ENCODE results near the gene MFAP2. TPM values are rescaled to one million over a fixed set of nuclear protein-coding genes. Genes with fewer than 3 reads are reported as not detected.

MFAP2 gene
- total RNA-seq, 1 experiment from 2014 or later = 12.9 TPM

GRCh38 chr1:16958475-16958874 lies 21.9 kb downstream of the MFAP2 start:
- DNase-seq (ENCODE audit: low read depth, low spot score) = no peak
- Histone ChIP-seq H3K27ac (ENCODE audit: low read length) (no peak overlapping the region), H3K4me1 (ENCODE audit: control insufficient read depth, insufficient read depth, low read length) (peaks cover 5% of the 10 kb centered on the region), H3K36me3 (ENCODE audit: control insufficient read depth, insufficient read depth, low read length) (no peaks in the 10 kb centered on the region; the same call in 1 of the 2 replicates), H3K4me3 (ENCODE audit: low read depth in 2 of 2, low read length in 2 of 2) (no peak overlapping the region), H3K27me3 (ENCODE audit: control insufficient read depth, insufficient read depth, low read length) (no peaks in the 10 kb centered on the region), H3K9me3 (ENCODE audit: control insufficient read depth, insufficient read depth, low read depth, low read length) (no peaks in the 10 kb centered on the region)
- BruUV-seq (replicated peaks) = no TSS peak
- in situ Hi-C loops (cut with HindIII; ENCODE audit: low pct_unique_long_range_greater_than_20kb, low sequenced_read_pairs) = no loop called here
- intact Hi-C loops (cut with micrococcal nuclease; ENCODE audit: unreplicated experiment) = no loop called here
- ATAC-seq = no peak
- ChIA-PET CTCF (no interaction called here), POLR2A (no interaction called here)
- TF ChIP-seq POLR2AphosphoS5 (IDR thresholded peaks at IDR 0.05; ENCODE audit: low read depth, low read length) (no peak), REST (IDR thresholded peaks at IDR 0.05; ENCODE audit: insufficient read depth in 1 of 2, low read depth in 2 of 2, low read length in 1 of 2) (no peak), CTCF (IDR thresholded peaks at IDR 0.05) (no peak), TCF7L2 (IDR thresholded peaks at IDR 0.05; ENCODE audit: low read depth, low read length) (no peak), SIN3A (IDR thresholded peaks at IDR 0.05; ENCODE audit: borderline replicate concordance, insufficient read depth, low read depth, low read length) (no peak)

- TF ChIP-seq CTCF (IDR thresholded peaks at IDR 0.05) = no peak
- no peak for TF ChIP-seq TCF7L2 (IDR thresholded peaks at IDR 0.05; ENCODE audit: low read depth, low read length)
- TF ChIP-seq REST (IDR thresholded peaks at IDR 0.05; ENCODE audit: insufficient read depth in 1 of 2, low read depth in 2 of 2, low read length in 1 of 2) = no peak
- no peak for TF ChIP-seq POLR2AphosphoS5 (IDR thresholded peaks at IDR 0.05; ENCODE audit: low read depth, low read length)
- TF ChIP-seq SIN3A (IDR thresholded peaks at IDR 0.05; ENCODE audit: borderline replicate concordance, insufficient read depth, low read depth, low read length) = no peak
- Histone ChIP-seq H3K9me3 (ENCODE audit: control insufficient read depth, insufficient read depth, low read depth, low read length) (no peaks in the 10 kb centered on the region), H3K27me3 (ENCODE audit: control insufficient read depth, insufficient read depth, low read length) (no peaks in the 10 kb centered on the region), H3K27ac (ENCODE audit: low read length) (no peak overlapping the region), H3K4me1 (ENCODE audit: control insufficient read depth, insufficient read depth, low read length) (peaks cover 5% of the 10 kb centered on the region), H3K4me3 (ENCODE audit: low read depth in 2 of 2, low read length in 2 of 2) (no peak overlapping the region), H3K36me3 (ENCODE audit: control insufficient read depth, insufficient read depth, low read length) (no peaks in the 10 kb centered on the region; the same call in 1 of the 2 replicates)
- POLR2A ChIA-PET = no interaction called here
- intact Hi-C loops (cut with micrococcal nuclease; ENCODE audit: unreplicated experiment) (no loop called here), in situ Hi-C loops (cut with HindIII; ENCODE audit: low pct_unique_long_range_greater_than_20kb, low sequenced_read_pairs) (no loop called here)
- CTCF ChIA-PET = no interaction called here
- DNase-seq (ENCODE audit: low read depth, low spot score) (no peak), ATAC-seq (no peak)
- no TSS peak for BruUV-seq (replicated peaks)
Measured at GRCh38 chr1:16957731-16958130, 22.7 kb downstream of the MFAP2 start.
